Muscle layer of duodenum (tissue), 2 donors: ENCODE data around the gene C14orf119.

Experiments
- H3K27ac ChIP-seq: one replicate; pipeline ENCODE4 v1.7.0; 2013; ENCODE audit warnings: mild to moderate bottlenecking, low read length
- H3K27me3 ChIP-seq: one replicate; pipeline ENCODE4 v1.7.0; 2013; ENCODE audit warnings: low read depth, mild to moderate bottlenecking, control low read depth, low read length
- H3K36me3 ChIP-seq, 2 donors: one replicate each; pipeline ENCODE4 v1.7.0; 2013; ENCODE audit warnings: low read length in 2 of 2, control low read depth in 1 of 2, mild to moderate bottlenecking in 1 of 2; ENCODE audit not compliant: insufficient read depth in 2 of 2, control insufficient read depth in 1 of 2
- H3K4me1 ChIP-seq, 2 donors: one replicate each; pipeline ENCODE4 v1.7.0; 2013; ENCODE audit warnings: low read length in 2 of 2, mild to moderate bottlenecking in 2 of 2, control low read depth in 1 of 2, moderate library complexity in 1 of 2; ENCODE audit not compliant: insufficient read depth in 2 of 2, control insufficient read depth in 1 of 2
- H3K4me3 ChIP-seq, 2 donors: one replicate each; pipeline ENCODE4 v1.7.0; 2013; ENCODE audit warnings: low read length in 2 of 2, low read depth in 1 of 2, mild to moderate bottlenecking in 1 of 2
- H3K9me3 ChIP-seq, 2 donors: one replicate each; pipeline ENCODE4 v1.7.0; 2013; ENCODE audit warnings: low read length in 2 of 2, control low read depth in 1 of 2, mild to moderate bottlenecking in 1 of 2; ENCODE audit not compliant: control insufficient read depth in 1 of 2
- donor health status: healthy.

C14orf119 gene

DNA sequence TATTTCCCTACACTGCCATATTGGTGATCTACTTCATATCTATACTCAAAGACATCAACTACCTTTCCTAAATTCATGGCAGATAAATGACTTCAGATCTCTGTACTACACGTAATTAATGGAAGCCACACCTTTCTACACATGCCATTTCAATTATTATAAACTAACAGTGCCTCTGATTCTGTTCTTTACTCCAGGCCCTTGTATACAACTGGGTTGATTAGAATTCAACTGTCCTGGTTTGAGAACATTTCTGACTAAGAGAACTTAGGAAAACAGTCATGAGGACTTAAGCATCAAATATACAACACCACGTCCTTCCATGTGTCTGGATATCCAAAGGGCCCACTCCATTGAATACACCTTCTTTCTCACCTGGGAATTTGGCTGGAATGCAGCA, 2.2 kb upstream of the C14orf119 start:
- peaks cover 13 to 32% of the 10 kb centered on the region in 2 donors for H3K4me1 ChIP-seq
- no peak overlapping the region for H3K27ac ChIP-seq
- H3K36me3 ChIP-seq, result peaks cover 29 to 38% of the 10 kb centered on the region in 2 donors
- H3K4me3 ChIP-seq, result peak overlapping the region in 1 of 2 donors; percentile 96
- no peaks in the 10 kb centered on the region for H3K9me3 ChIP-seq
- no peaks in the 10 kb centered on the region for H3K27me3 ChIP-seq

DNA sequence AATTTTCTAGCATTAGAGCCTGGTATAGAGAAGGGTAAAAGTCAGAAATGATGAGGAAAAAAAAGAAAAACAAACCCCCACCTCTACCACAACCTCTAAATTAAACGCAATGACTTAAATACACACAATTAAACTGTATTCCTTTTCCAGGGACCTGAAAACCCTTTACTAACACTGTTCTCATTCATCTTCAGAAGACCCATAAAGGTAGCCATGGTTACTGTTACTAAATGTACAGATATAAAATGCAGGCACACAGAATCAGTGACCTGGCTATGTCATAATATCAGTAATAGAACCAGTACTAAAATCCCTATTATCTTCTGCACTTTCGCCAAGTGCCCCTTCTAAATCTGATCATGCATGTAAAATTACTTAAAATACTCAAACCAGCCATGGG, 1.8 kb upstream of the C14orf119 start:
- Histone ChIP-seq H3K27me3 (no peaks in the 10 kb centered on the region), H3K36me3 (peaks cover 30 to 41% of the 10 kb centered on the region in 2 donors)

GRCh38 chr14:23093991-23094665, 1.2 kb upstream of the C14orf119 start:
- Histone ChIP-seq H3K9me3 (no peaks in the 10 kb centered on the region), H3K27ac (peak overlapping the region; percentile 90), H3K4me3 (peak overlapping the region; percentile 89 to 96), H3K4me1 (peaks cover 13 to 34% of the 10 kb centered on the region in 2 donors), H3K36me3 (peaks cover 31 to 44% of the 10 kb centered on the region in 2 donors), H3K27me3 (no peaks in the 10 kb centered on the region)

More for the DNA sequence above, 1.8 kb upstream of the C14orf119 start:
- Histone ChIP-seq H3K4me3 (peak overlapping the region; percentile 89 to 96), H3K9me3 (no peaks in the 10 kb centered on the region), H3K4me1 (peaks cover 13 to 34% of the 10 kb centered on the region in 2 donors), H3K27ac (peak overlapping the region; percentile 90)

DNA sequence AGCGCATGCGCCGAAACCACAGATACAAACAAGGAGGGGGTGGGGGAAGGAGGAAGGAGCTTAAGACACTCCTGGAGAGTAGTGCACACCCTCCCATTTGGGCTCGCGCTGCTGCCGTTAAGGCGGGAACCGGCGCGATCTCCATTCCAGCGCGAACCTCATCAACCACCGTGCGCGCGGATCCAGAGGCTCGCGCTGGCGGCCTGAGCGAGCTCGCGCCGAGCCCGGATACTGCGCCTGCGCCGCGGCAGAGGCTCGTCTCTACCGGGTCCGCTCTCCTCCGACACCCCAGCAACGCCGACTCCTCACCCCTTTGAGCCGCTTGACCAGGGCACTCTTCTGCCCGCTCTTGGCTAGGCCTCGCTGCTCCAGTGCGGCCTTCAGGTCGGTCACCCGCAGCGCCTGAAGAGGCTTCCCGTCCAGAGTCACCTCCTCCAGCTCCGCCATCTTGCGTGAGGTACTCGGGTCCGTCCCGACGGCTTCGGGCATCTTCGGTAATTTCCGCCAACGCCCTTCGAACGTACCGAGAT, 574 bp upstream of the C14orf119 start, which contains the start of gene ACIN1:
ACIN1 (minus strand) TSS at position 471 of the 530 bp plus-strand sequence; CDS start at position 447, 24 bp downstream.
- Histone ChIP-seq H3K9me3 (no peaks in the 10 kb centered on the region), H3K4me1 (peaks cover 13 to 34% of the 10 kb centered on the region in 2 donors), H3K27me3 (no peaks in the 10 kb centered on the region), H3K4me3 (peak within 1 kb of the TSS; percentile 89 to 96), H3K27ac (peak within 1 kb of the TSS; percentile 99), H3K36me3 (peaks cover 26 to 42% of the 10 kb centered on the region in 2 donors)

- H3K36me3 ChIP-seq, result peaks cover 17 to 21% of the 10 kb centered on the region in 2 donors
Measured at GRCh38 chr14:23097786-23098185, 2.5 kb downstream of the C14orf119 start.

DNA sequence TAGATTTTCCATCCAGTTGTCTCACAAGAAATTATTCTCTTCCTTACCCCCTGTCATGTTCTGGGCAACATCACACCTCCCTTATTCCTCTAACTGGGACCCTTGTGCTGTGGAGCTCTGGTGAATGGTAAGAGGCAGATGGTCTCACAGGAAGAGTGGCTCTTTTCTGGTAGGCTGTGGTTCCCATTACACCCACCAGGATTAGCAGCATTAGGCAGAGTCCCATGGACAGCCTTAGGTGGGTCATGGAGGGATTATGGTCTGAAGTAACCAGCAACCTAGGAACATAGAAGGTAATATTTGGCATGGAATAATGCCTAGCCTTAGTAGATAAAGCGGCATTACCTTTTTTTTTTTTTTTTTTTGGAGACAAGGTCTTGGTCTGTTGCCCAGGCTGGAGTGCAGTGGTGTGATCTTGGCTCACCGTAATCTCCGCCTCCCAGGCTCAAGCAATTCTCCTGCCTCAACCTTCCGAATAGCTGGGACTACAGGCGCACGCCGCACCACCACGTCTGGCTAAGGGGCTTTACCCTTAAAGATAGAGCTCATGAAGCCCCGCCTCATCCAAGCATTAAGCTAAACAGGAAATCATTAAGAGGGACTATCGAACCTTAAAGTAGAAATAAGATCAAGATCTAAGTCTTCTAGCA, 4.0 kb downstream of the C14orf119 start:
- peaks cover 17 to 21% of the 10 kb centered on the region in 2 donors for H3K36me3 ChIP-seq
- no peak overlapping the region for H3K27ac ChIP-seq
- no peaks in the 10 kb centered on the region for H3K27me3 ChIP-seq
- peaks cover 13 to 19% of the 10 kb centered on the region in 2 donors for H3K4me1 ChIP-seq
- no peak overlapping the region for H3K4me3 ChIP-seq
- H3K9me3 ChIP-seq, result no peaks in the 10 kb centered on the region

More at GRCh38 chr14:23097786-23098185, 2.5 kb downstream of the C14orf119 start:
- Histone ChIP-seq H3K4me3 (no peak overlapping the region), H3K27ac (no peak overlapping the region), H3K4me1 (peaks cover 13 to 31% of the 10 kb centered on the region in 2 donors), H3K9me3 (no peaks in the 10 kb centered on the region), H3K27me3 (no peaks in the 10 kb centered on the region)

DNA sequence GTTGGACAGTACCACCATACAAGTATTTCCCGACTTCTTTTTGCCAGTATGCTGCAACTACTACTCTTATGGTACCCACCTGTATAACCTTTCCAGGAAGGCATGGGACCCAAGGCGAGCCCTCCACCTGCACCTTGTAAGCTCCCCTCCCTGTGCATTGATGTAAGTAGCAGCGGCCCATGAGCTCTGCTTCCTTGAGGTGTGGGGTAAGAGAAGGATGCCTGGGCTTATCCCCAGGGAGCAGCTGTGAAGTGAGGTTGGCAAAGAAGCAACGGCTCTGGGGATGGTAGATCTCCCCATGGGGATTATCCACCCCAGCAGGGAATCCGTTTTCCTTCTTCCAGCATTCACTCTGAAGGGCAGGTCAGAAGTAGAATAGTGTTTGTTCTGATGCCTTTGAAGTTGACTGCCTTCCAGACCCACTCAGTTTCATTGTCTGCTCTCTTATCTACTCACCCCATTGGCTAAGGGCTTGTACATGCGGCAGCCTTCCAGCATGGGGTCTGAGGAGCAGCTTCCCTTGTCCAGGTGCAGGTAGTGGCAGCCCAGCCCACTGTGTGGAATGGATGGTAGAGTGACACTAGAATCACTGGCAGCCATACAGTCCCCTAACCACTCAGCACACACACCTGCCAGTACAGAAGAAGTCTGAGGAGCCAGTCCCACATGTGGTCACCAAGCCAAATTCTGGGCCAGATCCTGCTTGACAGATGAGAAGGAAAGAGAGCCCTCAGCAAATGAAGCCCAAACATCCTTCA, 6.1 kb downstream of the C14orf119 start:
- Histone ChIP-seq H3K27me3 (no peaks in the 10 kb centered on the region), H3K27ac (no peak overlapping the region), H3K4me3 (no peak overlapping the region), H3K9me3 (no peaks in the 10 kb centered on the region), H3K36me3 (peaks cover 17 to 18% of the 10 kb centered on the region in 2 donors), H3K4me1 (peaks cover 13 to 25% of the 10 kb centered on the region in 2 donors)

DNA sequence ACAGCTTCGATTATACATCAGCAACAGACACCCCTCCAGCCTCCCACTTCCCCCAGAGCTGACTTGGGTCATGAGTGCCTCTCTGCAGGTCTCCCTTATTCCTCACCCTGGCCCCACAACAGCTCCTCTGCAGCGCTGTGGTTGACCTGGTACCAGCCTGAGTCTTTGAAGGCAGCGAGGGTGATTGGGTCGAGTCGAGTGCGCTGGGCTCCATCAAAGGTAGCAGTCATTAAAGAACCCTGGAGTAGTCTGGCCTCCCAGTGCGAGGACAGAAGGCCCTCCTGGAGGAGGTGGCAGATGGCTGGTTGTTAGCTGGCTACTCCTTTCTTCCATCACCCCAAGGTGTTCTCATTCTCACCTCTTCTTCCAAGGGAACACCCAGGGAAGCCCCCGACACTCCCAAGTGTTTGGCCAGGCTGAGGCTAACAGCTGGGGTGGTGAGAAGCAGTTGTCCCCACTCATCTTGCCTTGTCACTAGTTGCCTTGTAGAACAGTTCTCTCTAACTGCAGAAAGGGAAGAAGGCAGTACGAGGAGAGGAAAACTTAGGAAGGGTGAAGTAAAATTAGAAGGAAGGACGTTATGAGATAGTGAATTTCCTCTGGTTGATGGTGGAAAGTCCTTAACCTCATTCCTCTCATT, 6.8 kb downstream of the C14orf119 start:
- Histone ChIP-seq H3K4me1 (peaks cover 7 to 17% of the 10 kb centered on the region in 2 donors), H3K36me3 (peaks cover 17 to 18% of the 10 kb centered on the region in 2 donors), H3K27me3 (no peaks in the 10 kb centered on the region), H3K4me3 (no peak overlapping the region), H3K27ac (no peak overlapping the region), H3K9me3 (no peaks in the 10 kb centered on the region)

- Histone ChIP-seq H3K4me1 (peaks cover under 1 to 10% of the 10 kb centered on the region in 2 donors), H3K9me3 (no peaks in the 10 kb centered on the region), H3K4me3 (no peak overlapping the region), H3K27ac (no peak overlapping the region), H3K36me3 (peaks cover 13 to 16% of the 10 kb centered on the region in 2 donors), H3K27me3 (no peaks in the 10 kb centered on the region)
Measured at GRCh38 chr14:23102801-23103200, 7.5 kb downstream of the C14orf119 start.

GRCh38 chr14:23103581-23103980, 8.3 kb downstream of the C14orf119 start:
- Histone ChIP-seq H3K4me3 (no peak overlapping the region), H3K27ac (no peak overlapping the region)

More at GRCh38 chr14:23103581-23103980, 8.3 kb downstream of the C14orf119 start:
- peaks cover 0 to 6% of the 10 kb centered on the region in 2 donors for H3K4me1 ChIP-seq
- no peaks in the 10 kb centered on the region for H3K9me3 ChIP-seq
- no peaks in the 10 kb centered on the region for H3K27me3 ChIP-seq
- peaks cover 5 to 8% of the 10 kb centered on the region in 2 donors for H3K36me3 ChIP-seq
